Small intestine (tissue), 7 donors: ENCODE results near the gene RGS8. TPM values are rescaled to one million over a fixed set of nuclear protein-coding genes. Genes with fewer than 3 reads are reported as not detected.

ENCODE experiments used
- DNase-seq, 2 donors: peaks; one replicate each; pipeline versions ENCODE4 v3.0.0 to v3.0.0-alpha.2; 2013
- FAIRE-seq: peaks from 2 replicates; lab custom pipeline; 2012; peaks lifted over from hg19 to GRCh38; lab: Jason Lieb, UNC
- H3K27ac ChIP-seq, 3 donors: one replicate each; pipeline ENCODE4 v1.5.1; 2013; ENCODE audit warnings: low read length in 2 of 3, mild to moderate bottlenecking in 2 of 3, control low read depth in 1 of 3, inconsistent platforms in 1 of 3, low read depth in 1 of 3, moderate library complexity in 1 of 3
- H3K27me3 ChIP-seq, 3 donors: one replicate each; pipeline ENCODE4 v1.6.1; 2013; ENCODE audit warnings: low read length in 3 of 3, inconsistent platforms in 1 of 3; ENCODE audit not compliant: control insufficient read depth in 3 of 3, insufficient read depth in 3 of 3
- H3K36me3 ChIP-seq, 3 donors: one replicate each; pipeline ENCODE4 v1.6.1; 2013; ENCODE audit warnings: low read length in 3 of 3, inconsistent platforms in 1 of 3, low read depth in 1 of 3, mild to moderate bottlenecking in 1 of 3, moderate library complexity in 1 of 3; ENCODE audit not compliant: control insufficient read depth in 3 of 3, insufficient read depth in 2 of 3
- H3K4me1 ChIP-seq, 3 donors: one replicate each; pipeline ENCODE4 v1.6.1; 2013; ENCODE audit warnings: low read length in 2 of 3, inconsistent platforms in 1 of 3, low read depth in 1 of 3, mild to moderate bottlenecking in 1 of 3, moderate library complexity in 1 of 3; ENCODE audit not compliant: control insufficient read depth in 3 of 3, insufficient read depth in 2 of 3
- H3K4me3 ChIP-seq, 3 donors: one replicate each; pipeline ENCODE4 v1.5.1; 2013; ENCODE audit warnings: low read length in 3 of 3, control low read depth in 1 of 3, inconsistent platforms in 1 of 3, low read depth in 1 of 3, mild to moderate bottlenecking in 1 of 3, moderate library complexity in 1 of 3
- H3K9me3 ChIP-seq, 2 donors: one replicate each; pipeline ENCODE4 v1.6.1; 2013; ENCODE audit warnings: low read depth in 1 of 2, low read length in 1 of 2; ENCODE audit not compliant: control insufficient read depth in 2 of 2, insufficient read depth in 1 of 2
- WGBS, 3 donors: extraction: QIAGEN DNeasy Blood & Tissue Kit; methylation state at CpG; one replicate each; pipeline ENCODE4 v1.1.7; 2013; 5-methylcytosine and 5-hydroxymethylcytosine counted together
- polyA plus RNA-seq, 4 donors: library from polyadenylated mRNA; stranded (reverse) in 3 of 4; unstranded in 1 of 4; fragments of 200-250 nt in 3 of 4; fragments of 120-200 nt in 1 of 4; gene quantifications; one replicate each; pipeline versions ENCODE4 v1.2.1 to v1.2.3, GENCODE V29; 2013
- donor health status: healthy with polysubstance abuse.
- donor health status: control.
- donor health status: control.
- donor health status: Bipolar disorder and iron deficiency.
- donor health status: healthy.

Gene RGS8
- polyA plus RNA-seq, 4 donors = 0.01 TPM; not detected in 2

GRCh38 chr1:182662956-182663355 lies 21.4 kb downstream of the RGS8 start:
- 72 to 89% (median 86%) methylated on average over 3 of the region's 3 CpGs for WGBS, 3 donors
- peaks cover 0 to 15% (median 0%) of the 10 kb centered on the region in 3 donors for H3K27me3 ChIP-seq
- peaks cover 0 to 2% (median 0%) of the 10 kb centered on the region in 3 donors for H3K4me1 ChIP-seq
- DNase-seq (no peak), FAIRE-seq (no peak)
- no peak overlapping the region for H3K4me3 ChIP-seq
- no peaks in the 10 kb centered on the region for H3K36me3 ChIP-seq
- H3K27ac ChIP-seq = no peak overlapping the region
- no peaks in the 10 kb centered on the region for H3K9me3 ChIP-seq

GRCh38 chr1:182662121-182662890 lies 22.1 kb downstream of the RGS8 start:
- 77 to 90% (median 87%) methylated on average over 7 of the region's 7 CpGs for WGBS, 3 donors
- no peak overlapping the region for H3K27ac ChIP-seq
- FAIRE-seq (no peak), DNase-seq (no peak)
- H3K4me1 ChIP-seq = peaks cover 0 to 2% (median 0%) of the 10 kb centered on the region in 3 donors
- H3K9me3 ChIP-seq = no peaks in the 10 kb centered on the region
- peaks cover 0 to 15% (median 0%) of the 10 kb centered on the region in 3 donors for H3K27me3 ChIP-seq
- H3K36me3 ChIP-seq = no peaks in the 10 kb centered on the region
- no peak overlapping the region for H3K4me3 ChIP-seq

- Histone ChIP-seq H3K4me1 (peaks cover 0 to 2% (median 0%) of the 10 kb centered on the region in 3 donors), H3K4me3 (no peak overlapping the region), H3K9me3 (no peaks in the 10 kb centered on the region), H3K27ac (no peak overlapping the region), H3K36me3 (no peaks in the 10 kb centered on the region), H3K27me3 (peaks cover 0 to 11% (median 0%) of the 10 kb centered on the region in 3 donors)
- FAIRE-seq (no peak), DNase-seq (no peak)
These were observed 26.3 kb downstream of the RGS8 start for GRCh38 chr1:182658055-182658454.

- H3K4me3 ChIP-seq = no peak overlapping the region
- FAIRE-seq (no peak), DNase-seq (no peak)
- H3K27ac ChIP-seq = no peak overlapping the region
- H3K36me3 ChIP-seq = no peaks in the 10 kb centered on the region
- H3K9me3 ChIP-seq = no peaks in the 10 kb centered on the region
- WGBS, 3 donors = 75 to 89% (median 88%) methylated on average over 4 of the region's 4 CpGs
- peaks cover 0 to 4% (median 0%) of the 10 kb centered on the region in 3 donors for H3K27me3 ChIP-seq
- H3K4me1 ChIP-seq = peaks cover 0 to 2% (median 0%) of the 10 kb centered on the region in 3 donors
These were observed 27.5 kb downstream of the RGS8 start for GRCh38 chr1:182656842-182657397.

- 74 to 100% (median 98%) methylated on average over 2 of the region's 2 CpGs for WGBS, 3 donors
- Histone ChIP-seq H3K4me3 (no peak overlapping the region), H3K9me3 (no peaks in the 10 kb centered on the region), H3K4me1 (no peaks in the 10 kb centered on the region), H3K27me3 (no peaks in the 10 kb centered on the region), H3K27ac (no peak overlapping the region), H3K36me3 (no peaks in the 10 kb centered on the region)
- FAIRE-seq = no peak
- DNase-seq = no peak
These were observed 30.4 kb downstream of the RGS8 start for GRCh38 chr1:182653986-182654385.

- Histone ChIP-seq H3K27me3 (no peaks in the 10 kb centered on the region), H3K27ac (no peak overlapping the region), H3K36me3 (no peaks in the 10 kb centered on the region), H3K9me3 (no peaks in the 10 kb centered on the region), H3K4me1 (no peaks in the 10 kb centered on the region), H3K4me3 (no peak overlapping the region)
- FAIRE-seq (no peak), DNase-seq (no peak)
- WGBS, 3 donors = 61 to 77% (median 74%) methylated on average over 3 of the region's 3 CpGs
These were observed 31.5 kb downstream of the RGS8 start for GRCh38 chr1:182652933-182653332.

- H3K36me3 ChIP-seq = no peaks in the 10 kb centered on the region
- no peaks in the 10 kb centered on the region for H3K4me1 ChIP-seq
- DNase-seq = no peak
- 63 to 81% (median 80%) methylated on average over 3 of the region's 3 CpGs for WGBS, 3 donors
- H3K9me3 ChIP-seq = no peaks in the 10 kb centered on the region
- no peak for FAIRE-seq
- no peak overlapping the region for H3K27ac ChIP-seq
- H3K27me3 ChIP-seq = no peaks in the 10 kb centered on the region
- H3K4me3 ChIP-seq = no peak overlapping the region
These were observed 33.1 kb downstream of the RGS8 start for GRCh38 chr1:182651339-182651724.

GRCh38 chr1:182650678-182651338 lies 33.6 kb downstream of the RGS8 start:
- Histone ChIP-seq H3K4me1 (no peaks in the 10 kb centered on the region), H3K27me3 (no peaks in the 10 kb centered on the region), H3K36me3 (no peaks in the 10 kb centered on the region), H3K9me3 (no peaks in the 10 kb centered on the region), H3K27ac (no peak overlapping the region), H3K4me3 (no peak overlapping the region)
- DNase-seq (no peak), FAIRE-seq (no peak)
- 70 to 80% (median 74%) methylated on average over 6 of the region's 6 CpGs for WGBS, 3 donors
